MM.1S (cell line): ENCODE results near the gene FERMT2.

ENCODE experiments used
- DNase-seq: peaks from one replicate; pipeline ENCODE4 v3.0.0-alpha.2; 2015
- H2AFZ ChIP-seq: fragments of 300-600 bp; sonication (generic); 2 replicates; pipeline ENCODE4 v1.6.0; 2016; ENCODE audit warnings: antibody characterized with exemption, low read length
- H3F3A ChIP-seq: fragments of 300-600 bp; sonication (generic); 2 replicates; pipeline ENCODE4 v1.6.1; 2016; ENCODE audit warnings: mild to moderate bottlenecking, antibody characterized with exemption, low read length, moderate library complexity, mixed read lengths; ENCODE audit not compliant: insufficient read depth
- H3K27ac ChIP-seq: fragments of 300-600 bp; sonication (generic); 2 replicates; pipeline ENCODE4 v1.5.1; 2016; ENCODE audit warnings: mild to moderate bottlenecking, low read length
- H3K27me3 ChIP-seq: fragments of 300-600 bp; sonication (generic); replicated peaks from 2 replicates; pipeline ENCODE4 v1.6.0; 2016; ENCODE audit warnings: low read length; ENCODE audit not compliant: insufficient read depth
- H3K36me3 ChIP-seq: fragments of 300-600 bp; sonication (generic); replicated peaks from 2 replicates; pipeline ENCODE4 v1.6.1; 2016; ENCODE audit warnings: mild to moderate bottlenecking, low read length, mixed read lengths; ENCODE audit not compliant: insufficient read depth
- H3K4me1 ChIP-seq: fragments of 300-600 bp; sonication (generic); 2 replicates; pipeline ENCODE4 v1.6.1; 2016; ENCODE audit warnings: low read length, mixed read lengths
- H3K4me2 ChIP-seq: fragments of 300-600 bp; sonication (generic); 2 replicates; pipeline ENCODE4 v1.6.0; 2016; ENCODE audit warnings: low read depth, low read length
- H3K4me3 ChIP-seq: fragments of 300-600 bp; sonication (generic); 2 replicates; pipeline ENCODE4 v1.5.1; 2016; ENCODE audit warnings: low read length, mixed read lengths
- H3K79me2 ChIP-seq: fragments of 300-600 bp; sonication (generic); 2 replicates; pipeline ENCODE4 v1.6.1; 2016; ENCODE audit warnings: mixed run types, low read length, mixed read lengths
- H3K9ac ChIP-seq: fragments of 300-600 bp; sonication (generic); 2 replicates; pipeline ENCODE4 v1.6.1; 2016; ENCODE audit warnings: low read length, mixed read lengths
- H3K9me2 ChIP-seq: fragments of 300-600 bp; sonication (generic); replicated peaks from 2 replicates; pipeline ENCODE4 v1.6.1; 2016; ENCODE audit warnings: mild to moderate bottlenecking, low read length, mixed read lengths; ENCODE audit not compliant: insufficient read depth
- H3K9me3 ChIP-seq: fragments of 300-600 bp; sonication (generic); replicated peaks from 2 replicates; pipeline ENCODE4 v1.6.1; 2016; ENCODE audit warnings: mild to moderate bottlenecking, low read length, mixed read lengths; ENCODE audit not compliant: insufficient read depth
- H4K20me1 ChIP-seq: fragments of 300-600 bp; sonication (generic); 2 replicates; pipeline ENCODE4 v1.6.1; 2016; ENCODE audit warnings: mild to moderate bottlenecking, low read length, moderate library complexity, mixed read lengths; ENCODE audit not compliant: insufficient read depth
- CTCF ChIP-seq: fragments of 300-600 bp; sonication (generic); IDR thresholded peaks from 2 replicates; pipeline ENCODE4 v1.5.1; 2016; ENCODE audit warnings: antibody characterized with exemption, low read length, mixed read lengths
- EZH2 ChIP-seq: fragments of 300-600 bp; sonication (generic); optimal IDR thresholded peaks from 2 replicates; pipeline ENCODE3; 2017; ENCODE audit warnings: low read depth, mild to moderate bottlenecking, antibody characterized with exemption, low read length, mixed read lengths
- EZH2phosphoT487 ChIP-seq: fragments of 300-600 bp; sonication (generic); IDR thresholded peaks from 2 replicates; pipeline ENCODE4 v1.6.1; 2018; ENCODE audit warnings: antibody characterized with exemption, low read length

FERMT2 gene

GRCh38 chr14:52860209-52860608, 90.6 kb downstream of the FERMT2 start:
- H3K27me3 ChIP-seq, result no peaks in the 10 kb centered on the region
- H3F3A ChIP-seq, result no peaks in the 10 kb centered on the region
- no peaks in the 10 kb centered on the region for H3K9me2 ChIP-seq
- no peaks in the 10 kb centered on the region for H3K9me3 ChIP-seq
- no peaks in the 10 kb centered on the region for H4K20me1 ChIP-seq
- no peak for DNase-seq
- no peak for TF ChIP-seq EZH2phosphoT487
- TF ChIP-seq CTCF, result no peak
- no peak for TF ChIP-seq EZH2
- H3K36me3 ChIP-seq, result no peaks in the 10 kb centered on the region
- H3K79me2 ChIP-seq, result no peaks in the 10 kb centered on the region
- H3K4me2 ChIP-seq, result no peak overlapping the region
- H2AFZ ChIP-seq, result no peak overlapping the region
- H3K9ac ChIP-seq, result no peak overlapping the region
- H3K27ac ChIP-seq, result no peak overlapping the region
- H3K4me3 ChIP-seq, result no peak overlapping the region
- H3K4me1 ChIP-seq, result no peaks in the 10 kb centered on the region

GRCh38 chr14:52856139-52856538, 94.7 kb downstream of the FERMT2 start:
- Histone ChIP-seq H3K4me1 (no peaks in the 10 kb centered on the region), H3F3A (no peaks in the 10 kb centered on the region), H3K36me3 (no peaks in the 10 kb centered on the region), H3K4me3 (no peak overlapping the region), H4K20me1 (no peaks in the 10 kb centered on the region), H3K9me3 (no peaks in the 10 kb centered on the region), H3K27me3 (no peaks in the 10 kb centered on the region), H3K9me2 (no peaks in the 10 kb centered on the region), H2AFZ (no peak overlapping the region), H3K4me2 (no peak overlapping the region), H3K9ac (no peak overlapping the region), H3K27ac (no peak overlapping the region), H3K79me2 (no peaks in the 10 kb centered on the region)
- no peak for DNase-seq
- TF ChIP-seq CTCF (no peak), EZH2phosphoT487 (no peak), EZH2 (no peak)

- Histone ChIP-seq H3F3A (no peaks in the 10 kb centered on the region), H2AFZ (no peak overlapping the region), H3K27ac (no peak overlapping the region), H4K20me1 (no peaks in the 10 kb centered on the region), H3K9me3 (no peaks in the 10 kb centered on the region), H3K79me2 (no peaks in the 10 kb centered on the region), H3K36me3 (no peaks in the 10 kb centered on the region), H3K27me3 (no peaks in the 10 kb centered on the region), H3K9me2 (no peaks in the 10 kb centered on the region), H3K9ac (no peak overlapping the region), H3K4me2 (no peak overlapping the region), H3K4me3 (no peak overlapping the region), H3K4me1 (no peaks in the 10 kb centered on the region)
- TF ChIP-seq EZH2, result no peak
- DNase-seq, result no peak
Observed at GRCh38 chr14:52853522-52853854, 97.4 kb downstream of the FERMT2 start.

GRCh38 chr14:52852810-52853521, 97.9 kb downstream of the FERMT2 start:
- Histone ChIP-seq H3K4me2 (no peak overlapping the region), H3K9ac (no peak overlapping the region), H3K36me3 (no peaks in the 10 kb centered on the region), H3K9me2 (no peaks in the 10 kb centered on the region), H3K27me3 (no peaks in the 10 kb centered on the region), H3K4me1 (no peaks in the 10 kb centered on the region), H3K4me3 (no peak overlapping the region), H3K27ac (no peak overlapping the region), H4K20me1 (no peaks in the 10 kb centered on the region), H3K9me3 (no peaks in the 10 kb centered on the region), H2AFZ (no peak overlapping the region), H3F3A (no peaks in the 10 kb centered on the region), H3K79me2 (no peaks in the 10 kb centered on the region)
- no peak for DNase-seq
- TF ChIP-seq EZH2phosphoT487 (no peak), EZH2 (no peak), CTCF (no peak)
